ENCODE data around the gene ZNF471.

Gene ZNF471

GRCh38 chr19:56572589-56572988, 64.9 kb downstream of the ZNF471 start:
- in situ Hi-C loops (cut with HindIII; ENCODE audit: low sequenced_read_pairs) = no loop called here

GRCh38 chr19:56573914-56574313, 66.3 kb downstream of the ZNF471 start:
- in situ Hi-C loops (cut with HindIII; ENCODE audit: low sequenced_read_pairs) = no loop called here

GRCh38 chr19:56577719-56578602, 70.3 kb downstream of the ZNF471 start:
- in situ Hi-C loops (cut with HindIII; ENCODE audit: low sequenced_read_pairs) = loop anchor here (5.0 kb wide), 1 partner anchor 39 kb away; no protein-coding TSS in a partner anchor
